Kidney epithelial cell (primary cell): ENCODE results near the gene CEP112. TPM values are rescaled to one million over a fixed set of nuclear protein-coding genes. Genes with fewer than 3 reads are reported as not detected.

Source experiments
- DNase-seq: peaks from one replicate; pipeline ENCODE4 v3.0.0-alpha.2; 2010; ENCODE audit warnings: low read depth
- H3K27me3 ChIP-seq: 2 replicates; pipeline ENCODE4 v1.6.0; 2011; ENCODE audit warnings: low read length; ENCODE audit not compliant: control insufficient read depth, insufficient read depth
- H3K36me3 ChIP-seq: 2 replicates; pipeline ENCODE4 v1.5.1; 2011; ENCODE audit warnings: low read length; ENCODE audit not compliant: control insufficient read depth, insufficient read depth
- H3K4me3 ChIP-seq: 2 replicates; pipeline ENCODE4 v1.5.1; 2011; ENCODE audit warnings: low read depth, mild to moderate bottlenecking, control low read depth, low read length
- total RNA-seq: library from RNA; depleted of rRNA; stranded (reverse); fragments of >200 nt; gene quantifications from 2 replicates; pipeline ENCODE4 v1.2.3, GENCODE V29; 2015
- TF ChIP-seq, protein P1 (sequence below): IDR thresholded peaks from 2 replicates; pipeline ENCODE4 v1.5.1; 2011; ENCODE audit warnings: mild to moderate bottlenecking, moderate library complexity, low read length, control low read depth, inconsistent platforms; ENCODE audit not compliant: insufficient read depth, poor library complexity, severe bottlenecking

The CEP112 gene
- total RNA-seq, 1 donor from 2014 or later: 6.5 TPM

- TF ChIP-seq, protein P1, sequence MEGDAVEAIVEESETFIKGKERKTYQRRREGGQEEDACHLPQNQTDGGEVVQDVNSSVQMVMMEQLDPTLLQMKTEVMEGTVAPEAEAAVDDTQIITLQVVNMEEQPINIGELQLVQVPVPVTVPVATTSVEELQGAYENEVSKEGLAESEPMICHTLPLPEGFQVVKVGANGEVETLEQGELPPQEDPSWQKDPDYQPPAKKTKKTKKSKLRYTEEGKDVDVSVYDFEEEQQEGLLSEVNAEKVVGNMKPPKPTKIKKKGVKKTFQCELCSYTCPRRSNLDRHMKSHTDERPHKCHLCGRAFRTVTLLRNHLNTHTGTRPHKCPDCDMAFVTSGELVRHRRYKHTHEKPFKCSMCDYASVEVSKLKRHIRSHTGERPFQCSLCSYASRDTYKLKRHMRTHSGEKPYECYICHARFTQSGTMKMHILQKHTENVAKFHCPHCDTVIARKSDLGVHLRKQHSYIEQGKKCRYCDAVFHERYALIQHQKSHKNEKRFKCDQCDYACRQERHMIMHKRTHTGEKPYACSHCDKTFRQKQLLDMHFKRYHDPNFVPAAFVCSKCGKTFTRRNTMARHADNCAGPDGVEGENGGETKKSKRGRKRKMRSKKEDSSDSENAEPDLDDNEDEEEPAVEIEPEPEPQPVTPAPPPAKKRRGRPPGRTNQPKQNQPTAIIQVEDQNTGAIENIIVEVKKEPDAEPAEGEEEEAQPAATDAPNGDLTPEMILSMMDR: no peak
- DNase-seq: no peak
- no peaks in the 10 kb centered on the region for H3K36me3 ChIP-seq
- H3K4me3 ChIP-seq: no peak overlapping the region
- no peaks in the 10 kb centered on the region for H3K27me3 ChIP-seq
Observed at GRCh38 chr17:65723431-65724151, 468.3 kb downstream of the CEP112 start.

DNA sequence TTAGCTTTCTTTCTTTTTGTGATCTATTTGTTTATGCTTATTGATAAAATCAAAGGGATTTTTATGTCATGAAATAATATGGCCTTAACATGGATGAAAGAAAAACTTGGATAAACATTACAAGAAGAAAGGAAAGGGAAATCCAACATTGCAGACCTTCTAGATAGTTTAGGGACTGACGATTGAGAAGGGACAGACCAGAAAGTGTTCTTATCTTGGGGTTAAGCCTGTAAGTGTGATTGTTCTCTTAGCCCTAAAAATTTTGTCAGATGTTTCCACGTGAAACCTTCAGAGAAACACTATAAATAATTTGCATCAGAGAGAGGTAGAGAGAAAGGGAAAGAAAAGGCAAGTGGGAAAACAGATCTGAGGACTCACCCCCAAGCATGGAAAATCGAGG lies 473.3 kb downstream of the CEP112 start:
- Histone ChIP-seq H3K36me3 (no peaks in the 10 kb centered on the region), H3K4me3 (no peak overlapping the region), H3K27me3 (no peaks in the 10 kb centered on the region)
- no peak for DNase-seq
- TF ChIP-seq, protein P1: no peak

- no peak for DNase-seq
- H3K27me3 ChIP-seq: no peaks in the 10 kb centered on the region
- no peak overlapping the region for H3K4me3 ChIP-seq
- no peaks in the 10 kb centered on the region for H3K36me3 ChIP-seq
- TF ChIP-seq, protein P1: no peak
Observed at GRCh38 chr17:65712383-65713267, 479.3 kb downstream of the CEP112 start.

DNA sequence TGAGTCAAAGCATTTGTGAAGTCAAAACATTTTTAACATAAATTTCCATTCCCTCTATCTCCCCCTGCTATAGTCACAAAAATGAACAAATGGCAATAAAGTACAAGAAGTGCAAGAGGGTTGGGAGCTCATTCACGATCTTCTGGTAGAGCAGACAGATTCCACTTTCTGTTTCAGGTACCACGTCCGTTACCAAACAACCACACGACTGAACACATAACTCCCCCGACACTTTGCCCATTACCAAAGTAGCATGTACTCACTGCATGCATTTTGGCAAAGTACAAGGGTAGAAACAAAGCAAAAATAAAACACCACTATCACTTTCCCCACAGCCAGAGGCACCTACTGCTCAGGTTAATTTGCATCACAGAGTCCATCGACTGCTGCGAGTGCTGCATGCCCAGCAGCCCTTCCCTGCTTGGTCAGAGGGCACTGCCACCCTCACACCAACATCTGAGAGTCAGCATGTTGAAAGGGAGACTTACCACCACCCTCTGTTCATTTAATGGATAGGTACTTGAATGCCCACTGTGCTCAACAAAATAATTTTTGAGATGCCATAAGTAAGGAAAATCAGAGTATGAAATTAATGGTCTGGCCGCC lies 480.2 kb downstream of the CEP112 start:
- no peak overlapping the region for H3K4me3 ChIP-seq
- TF ChIP-seq, protein P1: no peak

GRCh38 chr17:65707780-65708179 lies 484.2 kb downstream of the CEP112 start:
- no peak for DNase-seq
- Histone ChIP-seq H3K4me3 (no peak overlapping the region), H3K36me3 (no peaks in the 10 kb centered on the region), H3K27me3 (no peaks in the 10 kb centered on the region)
- TF ChIP-seq, protein P1: no peak

More for the DNA sequence above, 480.2 kb downstream of the CEP112 start:
- no peaks in the 10 kb centered on the region for H3K36me3 ChIP-seq
- no peak for DNase-seq
- no peaks in the 10 kb centered on the region for H3K27me3 ChIP-seq
